GM12874 (cell line): ENCODE results near the gene LRRC56.

Experiments used
- CTCF ChIP-seq: IDR thresholded peaks from 2 replicates; pipeline ENCODE4 v1.5.1; 2011; ENCODE audit warnings: low read depth, mild to moderate bottlenecking, control low read depth, low read length, moderate library complexity; ENCODE audit not compliant: insufficient read depth

The LRRC56 gene

GRCh38 chr11:536841-537621, at the start of gene LRRC56:
TSS of gene LRRC56 (plus strand) at chr11:537527. CDS start at chr11:540685, 3,158 bp downstream.
- no peak for TF ChIP-seq CTCF

GRCh38 chr11:487571-488021, 49.7 kb upstream of the LRRC56 start:
- TF ChIP-seq CTCF, result no peak

- no peak for TF ChIP-seq CTCF
Measured at GRCh38 chr11:488062-488461, 49.3 kb upstream of the LRRC56 start.

GRCh38 chr11:488579-488978, 48.7 kb upstream of the LRRC56 start:
- no peak for TF ChIP-seq CTCF

GRCh38 chr11:488992-489391, 48.3 kb upstream of the LRRC56 start:
- no peak for TF ChIP-seq CTCF

GRCh38 chr11:489610-490185, 47.6 kb upstream of the LRRC56 start:
- TF ChIP-seq CTCF, result no peak

GRCh38 chr11:490186-490929, 47.0 kb upstream of the LRRC56 start:
- TF ChIP-seq CTCF, result no peak
